Endothelial cell of umbilical vein (primary cell): Measurements from ENCODE around the gene C12orf57. TPM values are rescaled to one million over a fixed set of nuclear protein-coding genes. Genes with fewer than 3 reads are reported as not detected.

Source experiments
- BruUV-seq: library from RNA; stranded (reverse); fragments of 400-500 nt; replicated peaks from 2 replicates; lab custom pipeline; 2021; lab: Mats Ljungman, UMichigan
- CTCF ChIA-PET: fragments of 300-600, 350-600 bp; sonication (Branson Sonifier 250); formaldehyde crosslinking; loops from one replicate; lab custom pipeline; 2021; ENCODE audit warnings: antibody characterized with exemption, inconsistent platforms; lab: Charles Lee
- POLR2A ChIA-PET: fragments of 300-600, 350-600 bp; sonication (Branson Sonifier 250); formaldehyde crosslinking; loops from one replicate; lab custom pipeline; 2021; ENCODE audit warnings: antibody characterized with exemption, inconsistent platforms; lab: Charles Lee
- DNase-seq: peaks from one replicate; pipeline ENCODE4 v3.0.0-alpha.2; 2011; ENCODE audit warnings: low read depth, low spot score
- FAIRE-seq: peaks from 2 replicates; lab custom pipeline; 2011; peaks lifted over from hg19 to GRCh38; lab: Jason Lieb, UNC
- H2AFZ ChIP-seq: 2 replicates; pipeline ENCODE4 v1.6.0; 2012; ENCODE audit warnings: low read depth, low read length, control low read depth, inconsistent platforms
- H3K27ac ChIP-seq: 2 replicates; pipeline ENCODE4 v1.5.1; 2011; ENCODE audit warnings: low read depth, mild to moderate bottlenecking, control low read depth, low read length, moderate library complexity; ENCODE audit not compliant: insufficient read depth
- H3K27me3 ChIP-seq, 2 experiments: 2 replicates each; pipeline versions ENCODE4 v1.6.0 to v1.6.1; 2011; ENCODE audit warnings: low read length in 2 of 2, mixed read lengths in 1 of 2; ENCODE audit not compliant: control insufficient read depth in 2 of 2, insufficient read depth in 2 of 2
- H3K36me3 ChIP-seq, 2 experiments: 2 replicates in 1 of 2; 3 replicates in 1 of 2; pipeline ENCODE4 v1.5.1; 2011; ENCODE audit warnings: low read length in 2 of 2, mild to moderate bottlenecking in 1 of 2, moderate library complexity in 1 of 2; ENCODE audit not compliant: control insufficient read depth in 2 of 2, insufficient read depth in 2 of 2; ENCODE audit errors: extremely low read depth in 1 of 2
- H3K4me1 ChIP-seq: 3 replicates; pipeline ENCODE4 v1.5.1; 2011; ENCODE audit warnings: mild to moderate bottlenecking, low read length; ENCODE audit not compliant: control insufficient read depth, insufficient read depth; ENCODE audit errors: extremely low read depth
- H3K4me2 ChIP-seq: 2 replicates; pipeline ENCODE4 v1.6.1; 2011; ENCODE audit warnings: low read length, control low read depth, mixed read lengths; ENCODE audit not compliant: insufficient read depth
- H3K4me3 ChIP-seq, 3 experiments: fragments of 200-600 bp in 1 of 3; sonication (generic), shearing (Covaris generic) in 1 of 3; replicated peaks in 1 of 3; 2 replicates each; pipeline ENCODE4 v1.5.1; 2011 to 2016; ENCODE audit warnings: control low read depth in 3 of 3, low read length in 3 of 3, mild to moderate bottlenecking in 2 of 3, inconsistent platforms in 1 of 3, low read depth in 1 of 3, moderate library complexity in 1 of 3; ENCODE audit not compliant: insufficient read depth in 1 of 3
- H3K79me2 ChIP-seq: 2 replicates; pipeline ENCODE4 v1.6.0; 2012; ENCODE audit warnings: low read length, inconsistent platforms; ENCODE audit not compliant: control insufficient read depth, insufficient read depth
- H3K9ac ChIP-seq: replicated peaks from 2 replicates; pipeline ENCODE3; 2011; ENCODE audit warnings: low read length, control low read depth; ENCODE audit not compliant: insufficient read depth; ENCODE audit errors: extremely low read depth
- H3K9me1 ChIP-seq: replicated peaks from 3 replicates; pipeline ENCODE4 v1.6.0; 2011; ENCODE audit warnings: mild to moderate bottlenecking, low read length; ENCODE audit not compliant: control insufficient read depth, insufficient read depth; ENCODE audit errors: extremely low read depth
- H3K9me3 ChIP-seq: replicated peaks from 2 replicates; pipeline ENCODE4 v1.5.1; 2012; ENCODE audit warnings: low read length, inconsistent platforms; ENCODE audit not compliant: control insufficient read depth, insufficient read depth
- H4K20me1 ChIP-seq: replicated peaks from 2 replicates; pipeline ENCODE3; 2011; ENCODE audit warnings: mild to moderate bottlenecking, low read length; ENCODE audit not compliant: control insufficient read depth, insufficient read depth; ENCODE audit errors: extremely low read depth
- CTCF ChIP-seq, 2 donors: IDR thresholded peaks; 1 replicate in 1 of 2; 2 replicates in 1 of 2; pipeline ENCODE4 v1.5.1; 2011; ENCODE audit warnings: low read length in 2 of 2, mild to moderate bottlenecking in 2 of 2, moderate library complexity in 2 of 2, control low read depth in 1 of 2, inconsistent platforms in 1 of 2, low read depth in 1 of 2; ENCODE audit not compliant: insufficient read depth in 1 of 2; ENCODE audit errors: extremely low read depth in 1 of 2
- EZH2 ChIP-seq: IDR thresholded peaks from 2 replicates; pipeline ENCODE4 v1.6.1; 2012; ENCODE audit warnings: borderline replicate concordance, low read depth, mild to moderate bottlenecking, moderate library complexity, low read length, inconsistent platforms; ENCODE audit not compliant: severe bottlenecking
- FOS ChIP-seq: IDR thresholded peaks from 2 replicates; pipeline ENCODE4 v1.6.1; 2011; ENCODE audit warnings: mild to moderate bottlenecking, low read length, moderate library complexity, borderline replicate concordance; ENCODE audit not compliant: insufficient read depth
- GATA2 ChIP-seq: IDR thresholded peaks from 2 replicates; pipeline ENCODE4 v1.7.0; 2011; ENCODE audit warnings: low read depth, mild to moderate bottlenecking, moderate library complexity, mixed read lengths, low read length; ENCODE audit not compliant: insufficient read length, insufficient read depth
- JUN ChIP-seq: IDR thresholded peaks from 2 replicates; pipeline ENCODE4 v1.6.1; 2011; ENCODE audit warnings: borderline replicate concordance, low read depth; ENCODE audit not compliant: insufficient read length, insufficient read depth
- MYC ChIP-seq: IDR thresholded peaks from one replicate; pipeline ENCODE4 v1.6.1; 2011; ENCODE audit warnings: mild to moderate bottlenecking, low read depth, low read length
- POLR2A ChIP-seq: IDR thresholded peaks from 2 replicates; pipeline ENCODE4 v1.6.1; 2012; ENCODE audit warnings: low read depth, mild to moderate bottlenecking, control low read depth, low read length
- POLR2AphosphoS5 ChIP-seq: IDR thresholded peaks from 2 replicates; pipeline ENCODE4 v1.6.1; 2012; ENCODE audit warnings: low read depth, mild to moderate bottlenecking, control low read depth, low read length, moderate library complexity; ENCODE audit not compliant: insufficient read depth
- dilution Hi-C: fragments of 300-500 bp; cut with MboI; formaldehyde crosslinking; loops from one replicate; pipeline ENCODE4 v1.15.0; 2019; ENCODE audit warnings: low sequenced_read_pairs; ENCODE audit not compliant: extremely low pct_ligation_motif_present
- intact Hi-C: fragments of 100-400 bp; cut with micrococcal nuclease; formaldehyde crosslinking; loops from one replicate; pipeline ENCODE4 v1.10.0; 2022
- polyA plus RNA-seq, 4 experiments: library from polyadenylated mRNA; depleted of rRNA in 3 of 4; stranded (reverse) in 3 of 4; unstranded in 1 of 4; fragments of >200 nt; gene quantifications; 2 replicates each; pipeline versions ENCODE4 v1.2.1 to v1.2.3, GENCODE V29; 2011 to 2012; ENCODE audit warnings: missing spikeins in 1 of 4
- total RNA-seq: library from RNA; stranded (reverse); gene quantifications from 2 replicates; pipeline ENCODE4 v1.2.3, GENCODE V29; 2021
- TF ChIP-seq, protein P1 (sequence below): IDR thresholded peaks from 2 replicates; pipeline ENCODE4 v1.6.1; 2011; ENCODE audit not compliant: insufficient read depth, insufficient read length

C12orf57 gene
- total and polyA plus RNA-seq, 2 donors (not counting 3 experiments of a cell fraction or from before 2014, with no cell fraction given): 167 to 729 TPM

DNA sequence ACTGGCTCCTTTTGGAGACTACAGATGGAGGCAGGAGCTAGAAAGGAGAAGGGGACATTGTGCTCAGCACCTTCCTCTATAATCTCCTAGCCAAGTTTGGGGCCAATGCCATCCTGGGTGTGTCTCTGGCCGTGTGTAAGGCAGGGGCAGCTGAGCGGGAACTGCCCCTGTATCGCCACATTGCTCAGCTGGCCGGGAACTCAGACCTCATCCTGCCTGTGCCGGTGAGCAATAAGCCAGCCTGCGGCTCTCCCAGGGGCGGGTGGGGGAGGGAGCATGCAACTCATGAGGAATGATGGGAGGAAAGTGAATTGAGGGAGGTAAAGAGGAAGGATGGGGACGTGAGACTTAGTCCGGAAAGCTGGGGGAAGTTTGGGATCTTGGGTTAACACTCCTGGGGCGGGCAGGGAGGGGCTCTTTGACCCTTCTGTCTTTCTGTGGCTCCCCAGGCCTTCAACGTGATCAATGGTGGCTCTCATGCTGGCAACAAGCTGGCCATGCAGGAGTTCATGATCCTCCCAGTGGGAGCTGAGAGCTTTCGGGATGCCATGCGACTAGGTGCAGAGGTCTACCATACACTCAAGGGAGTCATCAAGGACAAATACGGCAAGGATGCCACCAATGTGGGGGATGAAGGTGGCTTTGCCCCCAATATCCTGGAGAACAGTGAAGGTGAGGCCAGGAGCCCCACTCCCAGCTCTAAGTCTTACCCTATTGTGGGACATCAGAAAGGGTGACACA is 26.2 kb upstream of the C12orf57 start:
- no peak overlapping the region for H3K27ac ChIP-seq
- DNase-seq: no peak

DNA sequence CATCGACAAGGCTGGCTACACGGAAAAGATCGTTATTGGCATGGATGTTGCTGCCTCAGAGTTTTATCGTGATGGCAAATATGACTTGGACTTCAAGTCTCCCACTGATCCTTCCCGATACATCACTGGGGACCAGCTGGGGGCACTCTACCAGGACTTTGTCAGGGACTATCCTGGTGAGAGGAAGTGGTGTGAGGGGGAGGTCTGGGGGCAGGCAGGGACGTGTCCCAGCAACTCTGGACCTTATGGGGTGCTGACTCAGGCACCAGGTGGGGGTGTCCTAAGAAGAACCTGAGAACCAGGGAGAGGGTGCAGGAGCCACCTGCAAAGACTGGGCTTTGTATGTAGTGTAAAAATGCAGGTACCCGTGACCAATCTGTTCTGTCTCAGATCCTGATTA is 24.2 kb upstream of the C12orf57 start:
- Histone ChIP-seq H2AFZ (no peak overlapping the region), H3K4me2 (no peak overlapping the region), H3K9ac (no peak overlapping the region), H3K4me1 (peaks cover 10% of the 10 kb centered on the region), H3K9me1 (no peaks in the 10 kb centered on the region), H3K27me3 (no peaks in the 10 kb centered on the region), H4K20me1 (no peaks in the 10 kb centered on the region), H3K79me2 (no peaks in the 10 kb centered on the region), H3K27ac (no peak overlapping the region), H3K36me3 (no peaks in the 10 kb centered on the region), H3K9me3 (no peaks in the 10 kb centered on the region), H3K4me3 (no peak overlapping the region)
- FAIRE-seq: peak; percentile 38
- TF ChIP-seq JUN: no peak
- no peak for TF ChIP-seq EZH2
- no peak for TF ChIP-seq GATA2
- no peak for TF ChIP-seq POLR2A
- TF ChIP-seq MYC: no peak
- no peak for TF ChIP-seq CTCF (IDR thresholded peaks at IDR 0.05; ENCODE audit: extremely low read depth in 1 of 2, insufficient read depth in 1 of 2, low read depth in 1 of 2, low read length in 2 of 2)
- no peak for TF ChIP-seq FOS
- no peak for TF ChIP-seq POLR2AphosphoS5
- TF ChIP-seq, protein P1, sequence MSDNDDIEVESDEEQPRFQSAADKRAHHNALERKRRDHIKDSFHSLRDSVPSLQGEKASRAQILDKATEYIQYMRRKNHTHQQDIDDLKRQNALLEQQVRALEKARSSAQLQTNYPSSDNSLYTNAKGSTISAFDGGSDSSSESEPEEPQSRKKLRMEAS: no peak
- dilution Hi-C loops (no loop called here), intact Hi-C loops (no loop called here)
- ChIA-PET CTCF (interaction anchor here (1.5 kb wide), 1 partner anchor 47 kb away, joined by 6 read pairs; the partner anchor contains the start of gene SPSB2), POLR2A (interaction anchor here (0.5 kb wide), 1 partner anchor 12 kb away, joined by 4 read pairs; no protein-coding TSS in a partner anchor)
- DNase-seq: no peak
- BruUV-seq: no TSS peak

More for the DNA sequence above, 26.2 kb upstream of the C12orf57 start:
- no peaks in the 10 kb centered on the region for H3K27me3 ChIP-seq
- BruUV-seq: no TSS peak
- H3K4me3 ChIP-seq: no peak overlapping the region
- CTCF ChIA-PET: interaction anchor here (0.7 to 3.5 kb wide), 3 partner anchors 27 to 48 kb away, joined by 3 to 12 read pairs (median 3); partner anchors contain the start of gene SPSB2
- FAIRE-seq: no peak
- TF ChIP-seq, protein P1: no peak
- TF ChIP-seq GATA2 (no peak), MYC (no peak)
- no peaks in the 10 kb centered on the region for H4K20me1 ChIP-seq
- H3K36me3 ChIP-seq: no peaks in the 10 kb centered on the region
- H2AFZ ChIP-seq: no peak overlapping the region
- peaks cover 11% of the 10 kb centered on the region for H3K4me1 ChIP-seq
- H3K9me1 ChIP-seq: no peaks in the 10 kb centered on the region
- no peak overlapping the region for H3K4me2 ChIP-seq
- H3K9me3 ChIP-seq: no peaks in the 10 kb centered on the region
- POLR2A ChIA-PET: no interaction called here
- no peak overlapping the region for H3K9ac ChIP-seq
- no peaks in the 10 kb centered on the region for H3K79me2 ChIP-seq
- dilution Hi-C loops (no loop called here), intact Hi-C loops (no loop called here)
